ENCODE results near the gene PRLHR.

- TF ChIP-seq CTCF (conservative IDR thresholded peaks at IDR 0.05) (peak; percentile 88), ZFX (IDR thresholded peaks at IDR 0.05) (no peak)
These were observed 27.1 kb downstream of the PRLHR start for GRCh38 chr10:118568327-118568848.
